CD8-positive, alpha-beta memory T cell (primary cell): ENCODE results near the gene NDUFB5. TPM values are rescaled to one million over a fixed set of nuclear protein-coding genes. Genes with fewer than 3 reads are reported as not detected.

Experiments used
- CTCF ChIA-PET: fragments of 350-600 bp; sonication (Branson Sonifier 250); formaldehyde crosslinking; loops from one replicate; lab custom pipeline; 2021; ENCODE audit warnings: antibody characterized with exemption; lab: Charles Lee
- POLR2A ChIA-PET: fragments of 350-600 bp; sonication (Branson Sonifier 250); formaldehyde crosslinking; loops from one replicate; lab custom pipeline; 2021; ENCODE audit warnings: antibody characterized with exemption; lab: Charles Lee
- DNase-seq, 5 donors: peaks; one replicate each; pipeline versions ENCODE4 v3.0.0 to v3.0.0-alpha.2; 2020 to 2022; ENCODE audit warnings: mixed read lengths in 1 of 5
- H3K27ac ChIP-seq: one replicate; pipeline ENCODE4 v1.7.0; 2013; ENCODE audit warnings: low read depth, mild to moderate bottlenecking, low read length, moderate library complexity
- H3K27me3 ChIP-seq: 2 replicates; pipeline ENCODE4 v1.7.0; 2013; ENCODE audit warnings: low read length, mild to moderate bottlenecking; ENCODE audit not compliant: insufficient read depth, poor library complexity, severe bottlenecking
- H3K36me3 ChIP-seq: 2 replicates; pipeline ENCODE4 v1.7.0; 2013; ENCODE audit warnings: mild to moderate bottlenecking, low read length, moderate library complexity; ENCODE audit not compliant: insufficient read depth
- H3K4me1 ChIP-seq: 2 replicates; pipeline ENCODE4 v1.7.0; 2013; ENCODE audit warnings: mild to moderate bottlenecking, low read length, moderate library complexity; ENCODE audit not compliant: insufficient read depth
- H3K4me3 ChIP-seq: 2 replicates; pipeline ENCODE4 v1.7.0; 2013; ENCODE audit warnings: mild to moderate bottlenecking, low read length
- H3K9me3 ChIP-seq: 2 replicates; pipeline ENCODE4 v1.7.0; 2013; ENCODE audit warnings: mild to moderate bottlenecking, low read length
- H3K27ac Mint-ChIP-seq, 8 donors: one replicate each; pipeline ENCODE4 v1.8.0; 2020 to 2021; ENCODE audit warnings: mixed read lengths in 8 of 8, mild to moderate bottlenecking in 6 of 8, inconsistent platforms in 3 of 8, moderate library complexity in 3 of 8
- H3K27me3 Mint-ChIP-seq, 2 donors: one replicate each; pipeline ENCODE4 v1.8.0; 2020 to 2021; ENCODE audit warnings: mixed read lengths in 2 of 2, mild to moderate bottlenecking in 1 of 2, moderate library complexity in 1 of 2
- H3K36me3 Mint-ChIP-seq, 3 donors: one replicate each; pipeline ENCODE4 v1.8.0; 2020 to 2021; ENCODE audit warnings: mixed read lengths in 3 of 3, inconsistent platforms in 1 of 3, mild to moderate bottlenecking in 1 of 3
- H3K4me1 Mint-ChIP-seq, 3 donors: one replicate each; pipeline ENCODE4 v1.8.0; 2020 to 2021; ENCODE audit warnings: mixed read lengths in 3 of 3, inconsistent platforms in 1 of 3, mild to moderate bottlenecking in 1 of 3
- H3K4me3 Mint-ChIP-seq, 7 donors: one replicate each; pipeline ENCODE4 v1.8.0; 2020 to 2021; ENCODE audit warnings: mixed read lengths in 7 of 7, mild to moderate bottlenecking in 6 of 7, moderate library complexity in 4 of 7, inconsistent platforms in 2 of 7
- H3K9me3 Mint-ChIP-seq, 5 donors: one replicate each; pipeline ENCODE4 v1.8.0; 2020 to 2022; ENCODE audit warnings: mixed read lengths in 5 of 5, mild to moderate bottlenecking in 3 of 5, moderate library complexity in 2 of 5, inconsistent platforms in 1 of 5
- polyA plus RNA-seq: library from polyadenylated mRNA; unstranded; fragments of 300-500 nt; fragmentation: Illumina TruSeq; gene quantifications from one replicate; pipeline ENCODE4 v1.2.3, GENCODE V29; 2021
- total RNA-seq, 2 experiments: library from RNA; stranded (reverse); gene quantifications; one replicate each; pipeline ENCODE4 v1.2.3, GENCODE V29; 2021

Gene NDUFB5
- total and polyA plus RNA-seq, 3 experiments from 2014 or later, result 66.5 to 126 (median 110) TPM

DNA sequence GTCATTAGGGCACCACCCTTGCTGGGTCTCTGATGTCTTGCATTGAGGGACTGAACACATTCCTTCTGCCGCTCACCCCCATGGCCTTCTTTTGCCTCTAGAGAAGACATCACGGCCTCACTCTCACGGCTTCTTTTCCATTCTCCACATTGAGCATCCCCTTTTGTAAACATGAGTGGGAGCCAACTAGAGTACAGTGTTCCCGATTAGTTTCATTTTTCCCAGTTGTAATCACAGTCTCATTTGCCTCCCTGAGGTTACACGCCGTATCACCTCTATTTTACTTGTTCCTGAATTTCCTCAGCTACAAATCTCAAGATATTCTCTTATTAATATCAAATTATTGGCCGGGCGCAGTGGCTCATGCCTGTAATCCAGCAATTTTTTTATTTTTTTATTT lies 65.7 kb downstream of the NDUFB5 start:
- Mint-ChIP-seq H3K27me3 (no peaks in the 10 kb centered on the region), H3K4me1 (peaks cover 3 to 16% (median 13%) of the 10 kb centered on the region in 3 donors), H3K4me3 (no peak overlapping the region), H3K9me3 (no peaks in the 10 kb centered on the region), H3K36me3 (peaks cover 0 to 5% (median 5%) of the 10 kb centered on the region in 3 donors), H3K27ac (no peak overlapping the region)
- H3K27me3 ChIP-seq, result no peaks in the 10 kb centered on the region
- no peaks in the 10 kb centered on the region for H3K36me3 ChIP-seq
- ChIA-PET POLR2A (no interaction called here), CTCF (no interaction called here)
- H3K27ac ChIP-seq, result no peak overlapping the region
- H3K9me3 ChIP-seq, result no peaks in the 10 kb centered on the region
- H3K4me1 ChIP-seq, result no peaks in the 10 kb centered on the region
- DNase-seq, result no peak
- H3K4me3 ChIP-seq, result no peak overlapping the region

DNA sequence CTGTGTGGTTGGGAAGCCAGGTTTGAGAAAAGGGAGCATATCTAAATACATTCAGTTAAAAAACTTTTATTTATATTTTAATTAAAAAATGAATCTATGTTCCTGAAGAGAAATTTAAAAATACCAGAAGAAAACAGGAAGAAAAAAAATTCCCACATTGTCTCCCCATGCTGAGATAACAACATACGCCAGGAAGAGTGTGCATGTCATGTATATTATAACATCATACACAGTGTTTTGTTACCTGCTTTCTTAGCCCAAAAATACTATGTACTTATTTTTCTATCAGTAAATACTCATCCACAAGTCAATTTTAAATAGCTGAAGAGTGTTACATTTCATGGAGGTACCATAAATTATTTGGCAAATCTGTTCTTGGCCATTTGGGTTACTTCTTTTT lies 66.7 kb downstream of the NDUFB5 start:
- Histone ChIP-seq H3K4me1 (no peaks in the 10 kb centered on the region), H3K4me3 (no peak overlapping the region), H3K27me3 (no peaks in the 10 kb centered on the region), H3K36me3 (no peaks in the 10 kb centered on the region), H3K27ac (no peak overlapping the region), H3K9me3 (no peaks in the 10 kb centered on the region)
- H3K27ac Mint-ChIP-seq, result no peak overlapping the region
- peaks cover 0 to 8% (median 5%) of the 10 kb centered on the region in 3 donors for H3K36me3 Mint-ChIP-seq
- POLR2A ChIA-PET, result no interaction called here
- H3K9me3 Mint-ChIP-seq, result no peaks in the 10 kb centered on the region
- H3K4me3 Mint-ChIP-seq, result no peak overlapping the region
- CTCF ChIA-PET, result interaction anchor here (0.8 kb wide), 1 partner anchor 22 kb away, joined by 4 read pairs; no protein-coding TSS in a partner anchor
- no peaks in the 10 kb centered on the region for H3K27me3 Mint-ChIP-seq
- DNase-seq, result no peak
- peaks cover 0 to 13% (median 6%) of the 10 kb centered on the region in 3 donors for H3K4me1 Mint-ChIP-seq

DNA sequence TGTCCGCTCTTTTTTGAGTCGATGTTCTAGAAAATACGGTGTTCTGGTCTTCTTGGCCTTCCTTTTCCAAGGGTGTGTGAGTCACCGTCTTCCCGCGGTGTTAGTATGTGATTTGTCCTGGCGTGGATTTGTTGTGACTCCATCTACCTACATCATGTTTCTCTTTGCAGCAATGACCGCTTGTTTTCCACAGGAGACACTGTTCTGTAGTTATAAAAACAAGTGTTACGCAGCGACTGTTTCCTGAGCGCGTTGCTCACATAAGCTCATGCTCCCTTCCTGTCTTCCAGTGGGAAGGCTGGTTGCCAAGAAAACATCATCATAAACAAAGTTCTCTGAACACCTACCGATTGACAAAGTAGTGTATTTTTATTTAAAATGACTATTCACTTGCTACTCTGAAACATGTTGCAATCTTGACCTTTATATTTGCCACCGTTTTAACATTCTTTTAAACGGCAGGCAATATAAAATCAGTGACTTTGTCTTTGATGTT lies 67.2 kb downstream of the NDUFB5 start:
- POLR2A ChIA-PET, result no interaction called here

DNA sequence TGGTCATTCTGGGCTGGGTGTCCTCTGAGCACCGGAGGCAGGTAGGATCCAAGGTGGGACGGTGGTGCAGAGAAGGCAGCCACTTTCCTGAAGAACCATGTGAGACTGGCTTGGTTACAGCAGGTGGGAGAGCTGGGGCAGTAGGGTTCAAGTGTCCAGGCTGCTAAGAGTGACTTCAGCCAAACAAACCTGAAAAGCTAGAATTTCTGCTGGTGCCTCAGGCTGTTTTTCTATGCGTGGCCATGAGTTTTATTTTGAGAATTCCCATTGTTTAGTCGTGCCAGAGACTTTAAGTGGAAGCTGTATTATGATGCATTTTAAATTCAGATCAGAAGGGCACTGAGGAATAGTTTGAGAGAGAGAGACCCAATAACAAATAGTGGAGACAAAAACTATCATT lies 68.3 kb downstream of the NDUFB5 start:
- DNase-seq, result no peak
- H3K9me3 Mint-ChIP-seq, result no peaks in the 10 kb centered on the region
- Histone ChIP-seq H3K4me1 (no peaks in the 10 kb centered on the region), H3K9me3 (no peaks in the 10 kb centered on the region), H3K36me3 (no peaks in the 10 kb centered on the region), H3K27me3 (no peaks in the 10 kb centered on the region), H3K27ac (no peak overlapping the region), H3K4me3 (no peak overlapping the region)
- peaks cover 0 to 8% (median 5%) of the 10 kb centered on the region in 3 donors for H3K36me3 Mint-ChIP-seq
- CTCF ChIA-PET, result no interaction called here
- H3K27ac Mint-ChIP-seq, result no peak overlapping the region
- H3K4me1 Mint-ChIP-seq, result peaks cover 0 to 16% (median 6%) of the 10 kb centered on the region in 3 donors
- H3K4me3 Mint-ChIP-seq, result no peak overlapping the region
- POLR2A ChIA-PET, result no interaction called here
- H3K27me3 Mint-ChIP-seq, result no peaks in the 10 kb centered on the region

More for the DNA sequence above, 67.2 kb downstream of the NDUFB5 start:
- Histone ChIP-seq H3K4me1 (no peaks in the 10 kb centered on the region), H3K36me3 (no peaks in the 10 kb centered on the region), H3K27me3 (no peaks in the 10 kb centered on the region), H3K27ac (no peak overlapping the region), H3K4me3 (no peak overlapping the region), H3K9me3 (no peaks in the 10 kb centered on the region)
- Mint-ChIP-seq H3K27ac (no peak overlapping the region), H3K27me3 (no peaks in the 10 kb centered on the region), H3K9me3 (no peaks in the 10 kb centered on the region), H3K36me3 (peaks cover 0 to 8% (median 5%) of the 10 kb centered on the region in 3 donors), H3K4me1 (peaks cover 0 to 16% (median 6%) of the 10 kb centered on the region in 3 donors), H3K4me3 (no peak overlapping the region)
- CTCF ChIA-PET, result interaction anchor here (0.8 kb wide), 1 partner anchor 22 kb away, joined by 4 read pairs; no protein-coding TSS in a partner anchor
- DNase-seq, result no peak

DNA sequence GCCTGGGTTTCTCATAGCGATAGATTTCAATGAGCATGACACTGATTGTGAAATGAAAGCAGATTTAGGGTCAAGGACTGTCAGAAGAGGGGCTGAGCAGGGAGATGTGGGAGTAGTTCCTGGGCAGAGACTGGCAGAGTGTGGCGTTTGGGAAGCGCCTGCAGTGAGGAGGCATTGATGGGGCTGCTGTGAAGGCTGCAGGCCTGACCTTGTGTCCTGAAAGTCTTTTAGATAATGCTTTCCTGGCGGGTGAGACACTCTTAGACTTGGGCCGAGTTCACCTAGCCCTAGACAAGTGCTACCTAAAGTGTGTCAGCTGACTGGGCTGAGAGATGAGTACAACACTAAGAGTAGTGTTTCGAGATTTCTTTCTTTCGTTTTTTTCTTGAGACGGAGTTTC lies 68.9 kb downstream of the NDUFB5 start:
- Histone ChIP-seq H3K27ac (no peak overlapping the region), H3K4me3 (no peak overlapping the region), H3K4me1 (no peaks in the 10 kb centered on the region), H3K9me3 (no peaks in the 10 kb centered on the region), H3K36me3 (no peaks in the 10 kb centered on the region), H3K27me3 (no peaks in the 10 kb centered on the region)
- Mint-ChIP-seq H3K36me3 (peaks cover 0 to 8% (median under 1%) of the 10 kb centered on the region in 3 donors), H3K27me3 (no peaks in the 10 kb centered on the region), H3K27ac (no peak overlapping the region), H3K9me3 (no peaks in the 10 kb centered on the region), H3K4me1 (peaks cover 0 to 16% (median 6%) of the 10 kb centered on the region in 3 donors), H3K4me3 (no peak overlapping the region)
- ChIA-PET CTCF (no interaction called here), POLR2A (no interaction called here)
- DNase-seq, result no peak

- POLR2A ChIA-PET, result no interaction called here
- CTCF ChIA-PET, result no interaction called here
- H3K9me3 Mint-ChIP-seq, result no peaks in the 10 kb centered on the region
- no peaks in the 10 kb centered on the region for H3K36me3 ChIP-seq
- no peaks in the 10 kb centered on the region for H3K27me3 ChIP-seq
- H3K27ac ChIP-seq, result no peak overlapping the region
- no peak overlapping the region for H3K4me3 ChIP-seq
- no peaks in the 10 kb centered on the region for H3K4me1 ChIP-seq
- no peaks in the 10 kb centered on the region for H3K27me3 Mint-ChIP-seq
- H3K27ac Mint-ChIP-seq, result peak overlapping the region in 1 of 8 donors; percentile 18
- H3K36me3 Mint-ChIP-seq, result peaks cover 0 to 5% (median 1%) of the 10 kb centered on the region in 3 donors
- H3K9me3 ChIP-seq, result no peaks in the 10 kb centered on the region
- H3K4me3 Mint-ChIP-seq, result no peak overlapping the region
- peaks cover 0 to 13% (median 0%) of the 10 kb centered on the region in 3 donors for H3K4me1 Mint-ChIP-seq
- no peak for DNase-seq
These were observed 71.5 kb downstream of the NDUFB5 start for GRCh38 chr3:179676081-179676480.

Other genes with a start within 250 kb of the NDUFB5 start
- 1 to 10 TPM; 1.5 to 1.9 TPM for gene GNB4, start 153.3 kb upstream of the NDUFB5 start, total RNA-seq
- gene GNB4, start 153.3 kb upstream of the NDUFB5 start, polyA plus RNA-seq, result 0.16 TPM
- gene ACTL6A, start 41.9 kb upstream of the NDUFB5 start, total RNA-seq, result 100 to 1,000 TPM in 1 of 2 experiments, 10 to 100 TPM in 1; 96.9 to 107 TPM
- 46.8 TPM for gene ACTL6A, start 41.9 kb upstream of the NDUFB5 start, polyA plus RNA-seq
- 10 to 100 TPM; 68.5 to 73.0 TPM for gene MRPL47, start 156 bp upstream of the NDUFB5 start, total RNA-seq
- gene MRPL47, start 156 bp upstream of the NDUFB5 start, polyA plus RNA-seq, result 51.7 TPM
- 10 to 100 TPM; 12.7 to 13.8 TPM for gene USP13, start 48.2 kb downstream of the NDUFB5 start, total RNA-seq
- gene USP13, start 48.2 kb downstream of the NDUFB5 start, polyA plus RNA-seq, result 13.3 TPM